Peyer's patch (tissue), 4 donors: ENCODE measurements around the gene BIVM. TPM values are rescaled to one million over a fixed set of nuclear protein-coding genes. Genes with fewer than 3 reads are reported as not detected.

Experiments
- DNase-seq, 3 donors: peaks; one replicate each; pipeline ENCODE4 v3.0.0-alpha.2; 2017 to 2019
- H3K27ac ChIP-seq, 4 donors: fragments of 200-600 bp; sonication (generic); one replicate each; pipeline ENCODE4 v1.5.1; 2016 to 2019
- H3K27me3 ChIP-seq, 2 donors: fragments of 200-600 bp; sonication (generic); one replicate each; pipeline ENCODE4 v1.5.1; 2019
- H3K36me3 ChIP-seq, 3 donors: fragments of 200-600 bp; sonication (generic); one replicate each; pipeline ENCODE4 v1.5.1; 2016 to 2019
- H3K4me1 ChIP-seq, 4 donors: fragments of 200-600 bp; sonication (generic); one replicate each; pipeline ENCODE4 v1.5.1; 2016 to 2019
- H3K4me3 ChIP-seq, 4 donors: fragments of 200-600 bp; sonication (generic); 1 replicate in 3 of 4; 2 replicates in 1 of 4; pipeline ENCODE4 v1.5.1; 2016 to 2019; ENCODE audit warnings: mild to moderate bottlenecking in 1 of 4
- H3K9me3 ChIP-seq, 4 donors: fragments of 200-600 bp; sonication (generic); one replicate each; pipeline ENCODE4 v1.5.1; 2016 to 2019; ENCODE audit warnings: mild to moderate bottlenecking in 1 of 4
- CTCF ChIP-seq, 6 experiments: fragments of 450-650 bp in 4 of 6; fragments of 200-600 bp in 2 of 6; sonication (generic) in 1 of 6; IDR thresholded peaks; one replicate each; pipeline ENCODE4 v1.5.1; 2017 to 2019; ENCODE audit warnings: antibody characterized with exemption in 6 of 6, mild to moderate bottlenecking in 3 of 6, moderate library complexity in 1 of 6
- POLR2A ChIP-seq, 2 donors: fragments of 450-650 bp; IDR thresholded peaks; one replicate each; pipeline ENCODE4 v1.5.1; 2017; ENCODE audit warnings: antibody characterized with exemption in 2 of 2, mild to moderate bottlenecking in 2 of 2, moderate library complexity in 2 of 2
- total RNA-seq, 4 donors: library from RNA; depleted of rRNA; stranded (reverse); fragments of >200 nt; gene quantifications; one replicate each; pipeline ENCODE4 v1.1.0, GENCODE V29; 2016

The BIVM gene
- total RNA-seq, 4 donors from 2014 or later, result 14.6 to 24.9 (median 18.0) TPM

GRCh38 chr13:102830646-102831045 is 31.7 kb downstream of the BIVM start:
- no peaks in the 10 kb centered on the region for H3K27me3 ChIP-seq
- H3K4me1 ChIP-seq, result no peaks in the 10 kb centered on the region
- DNase-seq, result peak in 2 of 3 donors; percentile 58 to 59
- no peak overlapping the region for H3K4me3 ChIP-seq
- H3K27ac ChIP-seq, result no peak overlapping the region
- peaks cover 0 to 37% (median 0%) of the 10 kb centered on the region in 3 donors for H3K36me3 ChIP-seq
- no peaks in the 10 kb centered on the region for H3K9me3 ChIP-seq
- TF ChIP-seq POLR2A (IDR thresholded peaks at IDR 0.05) (no peak), CTCF (IDR thresholded peaks at IDR 0.05) (no peak)

GRCh38 chr13:102836471-102836870 is 37.6 kb downstream of the BIVM start:
- no peaks in the 10 kb centered on the region for H3K9me3 ChIP-seq
- TF ChIP-seq CTCF (IDR thresholded peaks at IDR 0.05) (no peak), POLR2A (IDR thresholded peaks at IDR 0.05) (no peak)
- no peak overlapping the region for H3K27ac ChIP-seq
- no peaks in the 10 kb centered on the region for H3K4me1 ChIP-seq
- peaks cover 0 to 39% (median 0%) of the 10 kb centered on the region in 3 donors for H3K36me3 ChIP-seq
- DNase-seq, result no peak
- no peak overlapping the region for H3K4me3 ChIP-seq
- no peaks in the 10 kb centered on the region for H3K27me3 ChIP-seq

GRCh38 chr13:102838273-102838672 is 39.4 kb downstream of the BIVM start:
- TF ChIP-seq POLR2A (IDR thresholded peaks at IDR 0.05) (no peak), CTCF (IDR thresholded peaks at IDR 0.05) (no peak)
- H3K4me3 ChIP-seq, result no peak overlapping the region
- H3K4me1 ChIP-seq, result no peaks in the 10 kb centered on the region
- DNase-seq, result no peak
- H3K9me3 ChIP-seq, result no peaks in the 10 kb centered on the region
- H3K36me3 ChIP-seq, result peaks cover 0 to 37% (median 0%) of the 10 kb centered on the region in 3 donors
- H3K27me3 ChIP-seq, result no peaks in the 10 kb centered on the region
- no peak overlapping the region for H3K27ac ChIP-seq

- Histone ChIP-seq H3K36me3 (peaks cover 0 to 37% (median 0%) of the 10 kb centered on the region in 3 donors), H3K27me3 (no peaks in the 10 kb centered on the region), H3K27ac (no peak overlapping the region), H3K9me3 (no peaks in the 10 kb centered on the region), H3K4me3 (no peak overlapping the region), H3K4me1 (no peaks in the 10 kb centered on the region)
- no peak for TF ChIP-seq POLR2A (IDR thresholded peaks at IDR 0.05)
- no peak for TF ChIP-seq CTCF (IDR thresholded peaks at IDR 0.05)
- DNase-seq, result no peak
Observed at GRCh38 chr13:102838982-102839381, 40.1 kb downstream of the BIVM start.

- no peaks in the 10 kb centered on the region for H3K9me3 ChIP-seq
- no peak overlapping the region for H3K27ac ChIP-seq
- TF ChIP-seq POLR2A (IDR thresholded peaks at IDR 0.05) (no peak), CTCF (IDR thresholded peaks at IDR 0.05) (no peak)
- no peak for DNase-seq
- no peaks in the 10 kb centered on the region for H3K27me3 ChIP-seq
- H3K36me3 ChIP-seq, result peaks cover 0 to 34% (median 0%) of the 10 kb centered on the region in 3 donors
- no peaks in the 10 kb centered on the region for H3K4me1 ChIP-seq
- H3K4me3 ChIP-seq, result no peak overlapping the region
Observed at GRCh38 chr13:102839462-102839861, 40.5 kb downstream of the BIVM start.

GRCh38 chr13:102845289-102845629 is 46.3 kb downstream of the BIVM start:
- DNase-seq, result no peak
- H3K27ac ChIP-seq, result peak overlapping the region; percentile 93 to 100 (median 98)
- H3K9me3 ChIP-seq, result no peaks in the 10 kb centered on the region
- H3K4me1 ChIP-seq, result peaks cover 0 to 11% (median 5%) of the 10 kb centered on the region in 4 donors
- H3K27me3 ChIP-seq, result no peaks in the 10 kb centered on the region
- H3K36me3 ChIP-seq, result no peaks in the 10 kb centered on the region
- peak overlapping the region; percentile 87 to 97 (median 91) for H3K4me3 ChIP-seq
- no peak for TF ChIP-seq CTCF (IDR thresholded peaks at IDR 0.05)
- TF ChIP-seq POLR2A (IDR thresholded peaks at IDR 0.05), result no peak
